Fibroblast of skin of right quadriceps (primary cell): Measurements from ENCODE around the gene CENPL.
"Not testable (repeated sequence)": the region's sequence is repeated elsewhere in the genome, so short reads cannot be mapped to it uniquely, and the experiment has no call there.

Experiments
- DNase-seq: peaks from one replicate; pipeline ENCODE4 v3.0.0-alpha.2; 2013

CENPL gene

GRCh38 chr1:173856903-173857302 is 32.2 kb upstream of the CENPL start:
- DNase-seq, result no peak

- no peak for DNase-seq
Measured at GRCh38 chr1:173856014-173856413, 31.3 kb upstream of the CENPL start.

GRCh38 chr1:173853074-173853473 is 28.4 kb upstream of the CENPL start:
- DNase-seq, result peak; percentile 68

DNA sequence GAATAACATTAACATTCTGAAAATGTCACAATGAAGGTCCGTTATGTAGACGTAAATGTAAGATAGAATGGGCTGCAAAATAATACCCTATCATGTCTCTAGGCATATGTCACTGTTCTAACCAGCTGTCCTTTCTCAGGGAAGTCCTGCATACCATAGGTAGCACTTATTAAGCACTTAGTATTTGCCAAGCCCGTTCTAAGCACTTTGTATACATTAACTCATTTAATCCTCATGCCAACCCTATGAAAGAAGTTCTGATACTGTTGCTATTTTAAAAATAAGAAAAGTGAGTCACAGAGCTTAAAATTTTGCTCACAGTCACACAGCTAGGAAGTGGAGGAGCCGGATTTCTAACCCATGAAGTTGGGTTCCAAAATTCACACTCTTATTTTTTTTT is 27.4 kb upstream of the CENPL start:
- DNase-seq, result no peak

DNA sequence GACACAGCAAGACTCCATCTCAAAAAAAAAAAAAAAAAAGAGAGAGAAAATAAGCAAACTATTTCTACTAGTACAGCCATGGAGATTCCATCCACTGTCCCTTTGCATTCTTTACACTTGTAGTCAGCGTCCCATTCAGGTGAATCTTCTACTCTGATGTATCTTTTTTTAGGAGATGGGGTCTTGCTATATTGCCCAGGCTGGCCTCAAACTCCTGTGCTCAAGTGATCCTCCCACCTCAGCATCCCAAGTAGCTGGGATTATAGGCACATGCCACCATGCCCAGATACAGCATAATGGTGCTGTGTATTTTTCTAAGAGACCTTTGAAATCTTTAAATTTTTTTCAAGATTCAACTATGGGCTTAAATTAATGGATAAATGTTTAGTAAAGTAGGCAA is 8.1 kb upstream of the CENPL start:
- DNase-seq, result no peak

DNA sequence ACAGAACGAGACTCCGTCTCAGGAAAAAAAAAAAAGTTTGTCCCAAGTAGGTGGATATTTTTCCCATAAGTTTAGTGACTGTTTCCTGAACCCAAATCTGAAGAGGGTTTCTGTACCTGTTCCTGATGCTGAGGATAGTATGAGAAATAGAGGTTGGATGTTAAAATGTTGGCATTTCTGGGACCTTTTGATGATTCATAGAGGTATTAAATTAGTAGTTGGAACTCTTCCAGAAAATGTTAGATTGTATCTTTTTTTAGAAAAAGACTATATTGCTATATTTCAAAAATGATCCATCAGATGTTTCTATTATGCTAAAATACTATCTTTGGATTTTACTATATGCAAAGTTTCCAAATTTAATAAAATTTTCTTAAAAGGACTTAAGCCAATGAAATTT is 2.9 kb upstream of the CENPL start:
- no peak for DNase-seq

- no peak for DNase-seq
Measured at GRCh38 chr1:173823781-173824314, 835 bp downstream of the CENPL start.

DNA sequence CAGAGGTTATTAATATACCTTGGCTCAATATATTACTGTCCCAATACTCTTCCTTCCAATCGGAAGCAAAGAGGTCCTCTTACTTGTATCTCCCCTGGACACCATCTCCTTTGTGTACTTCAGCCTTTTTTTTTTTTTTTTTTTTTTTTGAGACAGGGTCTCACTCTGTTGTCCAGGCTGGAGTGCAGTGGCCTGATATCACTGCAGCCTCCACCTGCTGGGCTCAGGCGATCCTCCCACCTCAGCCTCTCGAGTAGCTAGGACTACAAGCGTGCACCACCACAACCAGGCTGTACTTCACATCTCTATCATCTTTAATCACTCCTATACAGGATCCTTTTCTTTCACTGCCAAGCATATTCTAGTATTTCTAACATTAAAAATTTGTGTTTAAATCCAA is 3.0 kb downstream of the CENPL start:
- no peak for DNase-seq

GRCh38 chr1:173818459-173818858 is 6.2 kb downstream of the CENPL start:
- no peak for DNase-seq

GRCh38 chr1:173813654-173814053 is 11.0 kb downstream of the CENPL start:
- DNase-seq, result not testable (repeated sequence)

GRCh38 chr1:173802961-173803360 is 21.7 kb downstream of the CENPL start:
- DNase-seq, result no peak

- not testable (repeated sequence) for DNase-seq
Measured at GRCh38 chr1:173799995-173800394, 24.7 kb downstream of the CENPL start.

GRCh38 chr1:173798078-173798477 is 26.6 kb downstream of the CENPL start:
- no peak for DNase-seq

DNA sequence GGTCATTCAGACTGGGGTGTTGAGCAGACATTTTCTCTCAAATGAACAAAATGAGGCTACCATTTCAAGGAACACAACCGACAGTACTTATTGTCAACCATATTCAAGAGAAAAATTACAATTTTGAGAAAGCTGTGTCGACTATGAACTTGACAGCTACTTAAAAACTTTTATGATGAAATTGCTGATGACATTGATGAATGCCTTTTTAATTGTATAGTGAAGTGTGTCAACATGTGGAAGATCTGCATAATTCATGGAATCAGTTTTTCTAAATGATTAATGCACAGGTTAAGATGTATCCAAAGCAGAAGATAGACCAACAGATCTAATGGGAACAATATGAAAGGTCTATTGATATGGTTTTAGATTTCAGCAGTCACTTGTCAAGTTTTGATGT is 34.8 kb downstream of the CENPL start:
- DNase-seq, result no peak

- DNase-seq, result no peak
Measured at GRCh38 chr1:173784997-173785396, 39.7 kb downstream of the CENPL start.

- DNase-seq, result peak; percentile 50
Measured at GRCh38 chr1:173779936-173780335, 44.7 kb downstream of the CENPL start.

GRCh38 chr1:173775578-173776226 is 49.0 kb downstream of the CENPL start:
- DNase-seq, result no peak

GRCh38 chr1:173771560-173771959 is 53.1 kb downstream of the CENPL start:
- no peak for DNase-seq

GRCh38 chr1:173770330-173770729 is 54.4 kb downstream of the CENPL start:
- DNase-seq, result not testable (repeated sequence)

DNA sequence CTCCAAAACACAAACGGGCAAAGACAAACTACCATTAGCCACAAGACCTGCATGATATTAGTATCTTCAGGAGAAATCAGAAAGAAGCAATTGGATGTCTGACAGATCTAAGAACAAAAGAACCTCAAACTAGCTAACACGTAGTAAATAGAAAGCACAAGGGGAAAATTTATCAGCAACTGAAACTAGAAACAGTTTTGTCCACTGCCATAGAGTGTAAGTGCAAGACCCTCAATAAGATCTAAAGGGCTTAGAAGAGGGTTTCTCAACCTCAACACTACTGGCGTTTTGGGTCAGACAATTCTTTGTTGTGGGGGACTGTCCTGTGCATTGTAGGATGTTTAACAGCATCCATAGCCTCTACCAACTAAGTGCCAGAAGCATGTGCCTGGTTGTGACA is 55.9 kb downstream of the CENPL start:
- no peak for DNase-seq

DNA sequence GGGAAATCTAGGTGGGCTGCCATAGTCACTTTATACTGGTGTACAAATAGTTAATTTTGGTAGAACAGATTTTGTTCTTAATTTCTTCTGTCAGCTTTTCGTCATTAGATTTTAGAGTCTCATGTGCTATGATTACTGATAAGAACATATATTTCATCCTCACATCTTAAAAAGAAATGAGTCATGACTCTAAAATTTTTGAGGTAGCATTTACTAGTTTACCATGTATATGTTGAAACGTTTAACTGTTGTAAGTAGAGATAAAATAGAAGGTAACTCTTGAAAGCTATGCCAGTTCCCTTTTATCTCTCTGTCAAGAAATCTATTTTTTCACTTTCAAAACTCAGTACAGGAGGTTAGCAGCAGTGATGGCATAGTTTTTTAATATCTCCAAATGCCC is 56.5 kb downstream of the CENPL start:
- no peak for DNase-seq

DNA sequence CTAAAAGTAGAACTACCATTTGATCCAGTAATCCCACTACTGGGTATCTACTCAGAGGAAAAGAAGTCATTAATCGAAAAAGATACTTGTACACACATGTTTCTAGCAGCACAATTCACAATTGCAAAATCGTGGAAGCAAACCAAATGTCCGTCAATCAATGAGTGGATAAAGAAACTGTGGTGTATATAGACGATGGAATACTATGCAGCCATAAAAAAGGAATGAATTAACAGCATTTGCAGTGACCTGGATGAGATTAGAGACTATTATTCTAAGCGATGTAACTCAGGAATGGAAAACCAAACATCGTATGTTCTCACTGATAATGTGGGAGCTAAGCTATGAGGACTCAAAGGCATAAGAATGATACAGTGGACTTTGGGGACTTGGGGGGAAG is 60.4 kb downstream of the CENPL start:
- DNase-seq, result not testable (repeated sequence)

GRCh38 chr1:173758980-173759379 is 65.7 kb downstream of the CENPL start:
- no peak for DNase-seq

- DNase-seq, result no peak
Measured at GRCh38 chr1:173758110-173758509, 66.6 kb downstream of the CENPL start.

DNA sequence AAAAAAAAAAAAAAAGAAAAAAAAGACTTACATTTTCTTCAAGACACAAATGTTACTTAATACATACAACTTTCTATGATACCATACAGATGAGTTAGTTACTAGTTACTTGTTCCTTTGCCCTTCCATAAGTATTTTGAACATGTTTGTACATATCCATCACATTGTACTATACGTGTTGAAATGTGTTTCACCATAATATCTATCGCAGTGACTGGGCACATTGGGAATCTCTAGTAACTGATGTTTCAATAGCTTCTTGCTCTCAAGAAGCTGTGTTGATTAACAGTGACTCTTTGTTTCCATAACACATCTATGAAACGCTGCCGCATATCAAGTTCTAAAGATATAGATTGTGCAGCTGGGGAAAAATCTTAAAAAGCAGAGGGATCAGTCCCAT is 67.0 kb downstream of the CENPL start:
- DNase-seq, result no peak
